Memory B cell (primary cell): ENCODE data around the gene ZNF554.
"Not testable (repeated sequence)": the region's sequence is repeated elsewhere in the genome, so short reads cannot be mapped to it uniquely, and the experiment has no call there.

Source experiments
- ATAC-seq: fragments of 150-1000 bp; cut with Tn5 transposase; 2 replicates; pipeline ENCODE4 v1.10.0; 2021; ENCODE audit warnings: low read depth, mild to moderate bottlenecking, moderate library complexity
- DNase-seq, 2 donors: peaks; one replicate each; pipeline ENCODE4 v3.0.0; 2022; ENCODE audit warnings: low spot score in 2 of 2
- H3K27ac Mint-ChIP-seq: one replicate; pipeline ENCODE4 v1.8.0; 2022; ENCODE audit warnings: mild to moderate bottlenecking, moderate library complexity, mixed read lengths
- H3K27me3 Mint-ChIP-seq: one replicate; pipeline ENCODE4 v1.8.0; 2022; ENCODE audit warnings: mixed read lengths
- H3K36me3 Mint-ChIP-seq: one replicate; pipeline ENCODE4 v1.8.0; 2022; ENCODE audit warnings: mild to moderate bottlenecking, mixed read lengths
- H3K4me1 Mint-ChIP-seq: one replicate; pipeline ENCODE4 v1.8.0; 2022; ENCODE audit warnings: mixed read lengths
- H3K4me3 Mint-ChIP-seq: one replicate; pipeline ENCODE4 v1.8.0; 2022; ENCODE audit warnings: mild to moderate bottlenecking, moderate library complexity, mixed read lengths
- H3K9me3 Mint-ChIP-seq: one replicate; pipeline ENCODE4 v1.8.0; 2022; ENCODE audit warnings: mixed read lengths

Gene ZNF554

DNA sequence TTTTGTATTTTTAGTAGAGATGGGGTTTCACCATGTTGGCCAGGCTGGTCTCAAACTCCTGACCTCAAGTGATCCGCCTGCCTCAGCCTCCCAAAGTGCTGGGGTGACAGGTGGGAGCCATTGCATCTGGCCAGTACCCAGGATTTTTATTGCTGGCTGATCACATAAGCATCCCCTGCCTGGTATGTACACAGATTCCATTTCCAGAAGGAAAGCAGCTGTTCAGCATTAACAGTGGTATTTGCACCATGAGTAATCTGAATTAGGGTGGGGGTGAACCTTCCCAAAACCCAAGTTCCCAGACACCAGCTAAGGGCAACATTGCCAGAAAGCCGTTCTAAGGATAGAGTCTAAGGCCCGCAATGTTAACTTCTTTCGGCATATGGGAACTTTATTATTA is 28.9 kb downstream of the ZNF554 start:
- no peak overlapping the region for H3K4me3 Mint-ChIP-seq
- H3K36me3 Mint-ChIP-seq, result peaks cover 50% of the 10 kb centered on the region
- H3K27ac Mint-ChIP-seq, result no peak overlapping the region
- H3K4me1 Mint-ChIP-seq, result peaks cover 6% of the 10 kb centered on the region
- no peaks in the 10 kb centered on the region for H3K27me3 Mint-ChIP-seq
- no peak for DNase-seq
- ATAC-seq, result no peak
- H3K9me3 Mint-ChIP-seq, result peaks cover 12% of the 10 kb centered on the region

GRCh38 chr19:2850256-2850925 is 30.7 kb downstream of the ZNF554 start:
- H3K4me1 Mint-ChIP-seq, result peaks cover 6% of the 10 kb centered on the region
- H3K9me3 Mint-ChIP-seq, result peaks cover 15% of the 10 kb centered on the region
- H3K36me3 Mint-ChIP-seq, result peaks cover 58% of the 10 kb centered on the region
- no peak for ATAC-seq
- DNase-seq, result no peak
- no peaks in the 10 kb centered on the region for H3K27me3 Mint-ChIP-seq
- no peak overlapping the region for H3K4me3 Mint-ChIP-seq
- H3K27ac Mint-ChIP-seq, result no peak overlapping the region

GRCh38 chr19:2852598-2852997 is 32.9 kb downstream of the ZNF554 start:
- DNase-seq, result no peak
- Mint-ChIP-seq H3K9me3 (peaks cover 18% of the 10 kb centered on the region), H3K27ac (no peak overlapping the region), H3K27me3 (no peaks in the 10 kb centered on the region), H3K4me1 (peaks cover 9% of the 10 kb centered on the region), H3K4me3 (no peak overlapping the region), H3K36me3 (peaks cover 52% of the 10 kb centered on the region)
- ATAC-seq, result no peak

GRCh38 chr19:2853015-2853606 is 33.4 kb downstream of the ZNF554 start:
- peaks cover 18% of the 10 kb centered on the region for H3K9me3 Mint-ChIP-seq
- peaks cover 51% of the 10 kb centered on the region for H3K36me3 Mint-ChIP-seq
- peaks cover 9% of the 10 kb centered on the region for H3K4me1 Mint-ChIP-seq

DNA sequence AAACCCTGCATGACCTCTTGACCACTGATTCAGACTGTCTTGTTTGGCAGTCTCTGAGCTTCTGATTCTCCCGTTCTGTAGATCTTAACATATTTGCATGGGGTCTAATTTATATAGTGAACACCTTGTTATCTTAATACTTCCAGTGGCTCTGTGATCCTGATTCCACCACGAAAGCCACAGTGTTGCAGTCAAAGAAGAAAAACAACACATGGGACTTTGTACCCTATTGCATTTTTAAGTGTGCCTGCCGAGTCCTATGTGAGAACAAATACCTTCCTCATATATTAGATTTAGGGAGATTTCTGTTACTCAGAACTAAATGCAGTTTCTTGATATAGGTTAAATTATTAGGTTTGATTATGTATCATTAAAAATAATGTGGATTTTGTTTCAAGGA is 35.2 kb downstream of the ZNF554 start:
- Mint-ChIP-seq H3K36me3 (peaks cover 51% of the 10 kb centered on the region), H3K27me3 (no peaks in the 10 kb centered on the region), H3K27ac (no peak overlapping the region), H3K4me1 (peaks cover 9% of the 10 kb centered on the region), H3K9me3 (peaks cover 18% of the 10 kb centered on the region), H3K4me3 (no peak overlapping the region)
- DNase-seq (no peak), ATAC-seq (no peak)

More at GRCh38 chr19:2853015-2853606, 33.4 kb downstream of the ZNF554 start:
- no peaks in the 10 kb centered on the region for H3K27me3 Mint-ChIP-seq
- ATAC-seq, result no peak
- no peak overlapping the region for H3K4me3 Mint-ChIP-seq
- no peak overlapping the region for H3K27ac Mint-ChIP-seq
- no peak for DNase-seq

DNA sequence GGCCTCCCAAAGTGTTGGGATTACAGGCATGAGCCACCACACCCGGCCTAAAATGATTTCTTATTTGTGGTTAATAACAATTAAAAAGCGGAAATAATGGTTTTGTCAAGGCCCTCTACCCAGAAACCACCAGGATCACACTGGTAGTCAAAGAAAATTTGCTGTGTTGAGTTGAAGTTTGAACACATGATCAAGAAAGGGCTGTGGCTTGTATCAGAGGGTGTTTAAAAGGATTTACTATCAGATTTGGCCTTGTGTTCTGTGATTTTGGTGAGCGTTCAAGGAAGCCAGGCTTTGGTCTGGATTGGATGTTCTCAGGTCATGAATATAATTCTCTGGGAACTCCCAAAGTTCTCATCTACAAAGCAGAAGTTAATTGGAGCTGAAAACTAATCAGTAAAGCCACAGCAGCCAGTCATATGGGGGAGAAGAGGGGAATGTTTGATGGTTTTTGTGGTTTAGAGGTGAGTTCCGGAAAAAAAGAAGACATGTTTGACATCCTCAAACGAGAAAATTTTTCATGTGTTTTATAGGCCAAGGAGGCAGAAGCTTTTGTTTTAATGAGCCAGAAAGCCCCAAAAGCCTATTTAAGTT is 36.9 kb downstream of the ZNF554 start:
- peak overlapping the region; percentile 4 for H3K27ac Mint-ChIP-seq
- ATAC-seq (peak; percentile 80), DNase-seq (no peak)
- H3K36me3 Mint-ChIP-seq, result peaks cover 38% of the 10 kb centered on the region
- no peaks in the 10 kb centered on the region for H3K27me3 Mint-ChIP-seq
- H3K4me3 Mint-ChIP-seq, result no peak overlapping the region
- H3K4me1 Mint-ChIP-seq, result peaks cover 3% of the 10 kb centered on the region
- H3K9me3 Mint-ChIP-seq, result peaks cover 10% of the 10 kb centered on the region

- H3K4me1 Mint-ChIP-seq, result peaks cover 6% of the 10 kb centered on the region
- no peak overlapping the region for H3K4me3 Mint-ChIP-seq
- DNase-seq (no peak), ATAC-seq (no peak)
- peaks cover 16% of the 10 kb centered on the region for H3K36me3 Mint-ChIP-seq
- peaks cover 5% of the 10 kb centered on the region for H3K27me3 Mint-ChIP-seq
- H3K9me3 Mint-ChIP-seq, result peaks cover 4% of the 10 kb centered on the region
- H3K27ac Mint-ChIP-seq, result no peak overlapping the region
Observed at GRCh38 chr19:2858864-2859263, 39.2 kb downstream of the ZNF554 start.

- peaks cover 2% of the 10 kb centered on the region for H3K9me3 Mint-ChIP-seq
- H3K36me3 Mint-ChIP-seq, result peaks cover 3% of the 10 kb centered on the region
- peaks cover 3% of the 10 kb centered on the region for H3K4me1 Mint-ChIP-seq
- DNase-seq, result no peak
- no peak overlapping the region for H3K27ac Mint-ChIP-seq
- ATAC-seq, result no peak
- H3K27me3 Mint-ChIP-seq, result peaks cover 14% of the 10 kb centered on the region
- no peak overlapping the region for H3K4me3 Mint-ChIP-seq
Observed at GRCh38 chr19:2863816-2864215, 44.1 kb downstream of the ZNF554 start.

- H3K36me3 Mint-ChIP-seq, result no peaks in the 10 kb centered on the region
- peaks cover 14% of the 10 kb centered on the region for H3K27me3 Mint-ChIP-seq
- H3K9me3 Mint-ChIP-seq, result peaks cover 2% of the 10 kb centered on the region
- peaks cover 3% of the 10 kb centered on the region for H3K4me1 Mint-ChIP-seq
- ATAC-seq (no peak), DNase-seq (no peak)
- no peak overlapping the region for H3K4me3 Mint-ChIP-seq
- H3K27ac Mint-ChIP-seq, result no peak overlapping the region
Observed at GRCh38 chr19:2865334-2866100, 45.8 kb downstream of the ZNF554 start.

GRCh38 chr19:2866495-2867024 is 46.9 kb downstream of the ZNF554 start:
- Mint-ChIP-seq H3K4me1 (peaks cover 5% of the 10 kb centered on the region), H3K36me3 (no peaks in the 10 kb centered on the region), H3K27ac (no peak overlapping the region), H3K27me3 (peaks cover 14% of the 10 kb centered on the region), H3K9me3 (peaks cover 2% of the 10 kb centered on the region), H3K4me3 (no peak overlapping the region)
- DNase-seq (no peak), ATAC-seq (no peak)

DNA sequence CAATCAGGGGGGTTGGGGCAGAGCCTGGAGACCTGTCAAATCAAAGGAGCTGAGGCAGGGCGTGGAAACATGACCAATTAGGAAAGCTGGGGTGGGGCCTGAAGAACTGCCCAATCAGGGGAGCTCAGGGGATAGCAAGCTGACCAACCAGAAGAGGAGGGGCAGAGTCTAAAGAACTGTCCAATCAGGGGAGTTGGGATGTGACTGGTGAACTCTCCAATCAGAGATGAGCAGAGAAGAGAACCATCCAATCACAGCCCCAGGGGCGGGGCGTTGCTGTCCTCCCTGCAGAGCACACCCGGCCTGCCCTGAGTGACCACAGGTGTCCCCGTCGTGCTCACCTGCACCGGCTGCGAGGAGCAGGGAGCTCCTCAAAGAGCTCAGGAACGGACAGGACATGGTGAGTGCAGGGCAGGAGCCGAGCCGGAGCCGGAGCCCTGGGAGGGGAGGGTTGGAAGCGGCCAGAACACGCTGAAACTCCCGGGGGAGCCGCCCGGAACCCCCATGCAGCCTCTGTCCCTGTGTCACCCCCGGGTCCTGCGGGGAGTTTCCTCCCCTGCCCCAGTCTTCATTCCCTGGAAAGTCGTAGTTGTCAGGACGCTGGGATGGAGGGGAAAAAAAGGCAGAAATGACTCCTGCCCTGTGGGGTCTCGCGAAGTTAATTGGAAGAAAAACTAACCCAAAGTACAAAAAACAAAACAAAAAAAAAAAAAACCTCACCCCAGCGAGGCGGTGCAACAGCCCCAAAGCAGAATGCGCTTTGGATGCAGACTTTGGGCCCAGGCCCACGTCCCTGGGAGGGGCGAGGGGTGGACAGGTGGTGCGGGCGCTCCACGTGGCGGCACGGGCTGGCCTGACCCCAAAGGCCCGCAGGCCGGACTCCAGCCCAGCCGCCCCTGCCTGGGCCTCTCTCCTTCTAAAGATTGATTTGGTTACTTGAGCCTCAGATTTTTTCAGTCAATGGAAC is 47.6 kb downstream of the ZNF554 start, which contains the start of gene ZNF556:
Gene ZNF556, plus strand, starts transcription at position 311 of the 967 bp plus-strand sequence. Its CDS starts 87 bp downstream, at position 398.
- peaks cover 14% of the 10 kb centered on the region for H3K27me3 Mint-ChIP-seq
- ATAC-seq (peak; percentile 21), DNase-seq (no peak)
- H3K36me3 Mint-ChIP-seq, result no peaks in the 10 kb centered on the region
- no peak within 1 kb of the TSS for H3K27ac Mint-ChIP-seq
- H3K4me3 Mint-ChIP-seq, result no peak within 1 kb of the TSS
- H3K4me1 Mint-ChIP-seq, result peaks cover 8% of the 10 kb centered on the region
- H3K9me3 Mint-ChIP-seq, result peaks cover 2% of the 10 kb centered on the region

GRCh38 chr19:2869618-2870017 is 50.0 kb downstream of the ZNF554 start:
- no peak for ATAC-seq
- DNase-seq, result no peak
- H3K4me3 Mint-ChIP-seq, result no peak overlapping the region
- peaks cover 2% of the 10 kb centered on the region for H3K9me3 Mint-ChIP-seq
- H3K4me1 Mint-ChIP-seq, result peaks cover 5% of the 10 kb centered on the region
- peaks cover 8% of the 10 kb centered on the region for H3K27me3 Mint-ChIP-seq
- no peak overlapping the region for H3K27ac Mint-ChIP-seq
- no peaks in the 10 kb centered on the region for H3K36me3 Mint-ChIP-seq

DNA sequence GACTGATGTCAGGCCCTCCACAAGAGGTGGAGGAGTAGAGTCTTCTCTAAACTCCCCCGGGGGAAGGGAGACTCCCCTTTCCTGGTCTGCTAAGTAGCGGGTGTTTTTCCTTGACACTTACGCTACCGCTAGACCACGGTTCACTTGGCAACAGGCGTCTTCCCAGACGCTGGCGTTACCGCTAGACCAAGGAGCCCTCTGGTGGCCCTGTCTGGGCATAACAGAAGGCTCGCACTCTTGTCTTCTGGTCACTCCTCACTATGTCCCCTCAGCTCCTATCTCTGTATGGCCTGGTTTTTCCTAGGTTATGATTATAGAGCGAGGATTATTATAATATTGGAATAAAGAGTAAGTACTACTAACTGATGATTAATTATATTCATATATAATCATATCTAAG is 52.5 kb downstream of the ZNF554 start:
- H3K27ac Mint-ChIP-seq, H3K4me1 Mint-ChIP-seq, H3K9me3 Mint-ChIP-seq, H3K27me3 Mint-ChIP-seq, ATAC-seq, H3K36me3 Mint-ChIP-seq, H3K4me3 Mint-ChIP-seq, DNase-seq: not testable (repeated sequence)
